ENCODE data around the gene ISG20L2. TPM values are rescaled to one million over a fixed set of nuclear protein-coding genes. Genes with fewer than 3 reads are reported as not detected.

Gene ISG20L2
- total RNA-seq, 1 donor from 2014 or later = 36.9 TPM

DNA sequence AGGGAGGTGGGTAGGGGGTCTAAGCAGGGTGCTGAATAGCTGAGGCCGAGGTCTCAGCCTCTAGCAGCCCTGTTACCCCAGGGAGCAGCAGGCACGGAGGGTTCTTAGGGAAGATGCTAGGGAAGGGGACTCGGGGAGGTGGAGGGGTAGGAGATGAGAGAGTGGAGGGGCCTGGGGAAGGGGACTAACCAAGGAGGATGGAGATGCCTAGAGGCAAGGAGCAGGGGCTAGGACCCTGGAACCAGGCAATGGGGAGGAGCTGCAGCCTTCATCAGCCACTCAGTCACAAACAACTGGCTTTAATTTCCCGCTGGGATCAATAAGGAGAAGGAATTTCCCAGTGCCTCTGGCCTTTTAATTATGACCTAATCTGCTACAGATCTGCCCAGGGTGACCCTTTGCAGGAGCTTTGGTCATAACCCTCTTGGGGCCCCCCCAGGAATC lies 20.3 kb downstream of the ISG20L2 start:
- peak overlapping the region; percentile 85 for H3K27ac Mint-ChIP-seq
- no peak for DNase-seq (ENCODE audit: low spot score, unreplicated experiment)
- no peak overlapping the region for H3K4me3 Mint-ChIP-seq (ENCODE audit: low read depth)
- peaks cover 30% of the 10 kb centered on the region for H3K4me1 Mint-ChIP-seq (ENCODE audit: low read depth)
- H3K27me3 Mint-ChIP-seq = peaks cover 10% of the 10 kb centered on the region
- no peaks in the 10 kb centered on the region for H3K36me3 Mint-ChIP-seq (ENCODE audit: insufficient read depth)
- TF ChIP-seq, protein P1, sequence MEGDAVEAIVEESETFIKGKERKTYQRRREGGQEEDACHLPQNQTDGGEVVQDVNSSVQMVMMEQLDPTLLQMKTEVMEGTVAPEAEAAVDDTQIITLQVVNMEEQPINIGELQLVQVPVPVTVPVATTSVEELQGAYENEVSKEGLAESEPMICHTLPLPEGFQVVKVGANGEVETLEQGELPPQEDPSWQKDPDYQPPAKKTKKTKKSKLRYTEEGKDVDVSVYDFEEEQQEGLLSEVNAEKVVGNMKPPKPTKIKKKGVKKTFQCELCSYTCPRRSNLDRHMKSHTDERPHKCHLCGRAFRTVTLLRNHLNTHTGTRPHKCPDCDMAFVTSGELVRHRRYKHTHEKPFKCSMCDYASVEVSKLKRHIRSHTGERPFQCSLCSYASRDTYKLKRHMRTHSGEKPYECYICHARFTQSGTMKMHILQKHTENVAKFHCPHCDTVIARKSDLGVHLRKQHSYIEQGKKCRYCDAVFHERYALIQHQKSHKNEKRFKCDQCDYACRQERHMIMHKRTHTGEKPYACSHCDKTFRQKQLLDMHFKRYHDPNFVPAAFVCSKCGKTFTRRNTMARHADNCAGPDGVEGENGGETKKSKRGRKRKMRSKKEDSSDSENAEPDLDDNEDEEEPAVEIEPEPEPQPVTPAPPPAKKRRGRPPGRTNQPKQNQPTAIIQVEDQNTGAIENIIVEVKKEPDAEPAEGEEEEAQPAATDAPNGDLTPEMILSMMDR (IDR thresholded peaks at IDR 0.05; ENCODE audit: unreplicated experiment) = no peak
- no peaks in the 10 kb centered on the region for H3K9me3 Mint-ChIP-seq (ENCODE audit: low read depth)

DNA sequence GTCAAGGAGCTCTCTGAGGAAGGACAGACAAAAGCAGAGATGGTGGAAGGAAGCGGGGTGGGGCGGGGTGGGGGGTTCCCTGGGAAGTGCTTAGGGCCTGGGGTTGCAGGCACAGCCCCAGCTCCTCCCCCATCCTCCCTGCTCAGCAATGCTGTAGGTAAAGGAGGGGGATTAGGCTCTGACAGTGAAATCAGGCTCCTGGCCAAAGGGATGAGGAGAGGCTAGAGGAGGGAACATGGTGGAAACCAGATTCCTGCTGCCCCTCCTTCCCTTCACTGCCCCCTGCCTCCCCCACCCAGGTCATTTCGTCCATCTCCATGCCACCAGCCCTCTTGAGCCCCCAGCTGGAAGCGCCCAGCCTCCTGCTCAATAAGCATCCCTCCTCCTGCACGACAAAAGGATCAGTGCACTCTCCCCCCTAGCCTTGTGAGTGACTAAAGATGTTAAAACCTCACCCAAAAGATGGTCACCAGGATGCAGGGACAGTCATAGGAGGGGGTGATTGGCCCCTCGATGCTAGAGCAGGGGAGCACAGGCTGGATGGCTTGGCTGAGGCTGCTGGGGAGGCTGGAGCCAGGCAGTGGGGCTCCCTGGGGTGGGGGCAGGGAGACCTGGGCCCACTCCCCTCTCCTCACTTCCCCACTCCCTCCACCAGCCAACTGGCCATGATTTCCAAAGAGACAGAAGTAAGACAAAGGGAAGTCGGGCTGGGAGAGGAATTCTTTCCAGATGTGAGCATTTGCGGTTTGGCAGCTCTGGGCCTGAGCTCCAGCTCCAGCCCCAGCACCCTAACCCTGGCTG lies 20.9 kb downstream of the ISG20L2 start:
- TF ChIP-seq, protein P1 (IDR thresholded peaks at IDR 0.05; ENCODE audit: unreplicated experiment) = no peak
- H3K27me3 Mint-ChIP-seq = peaks cover 10% of the 10 kb centered on the region
- no peak for DNase-seq (ENCODE audit: low spot score, unreplicated experiment)
- peak overlapping the region; percentile 85 for H3K27ac Mint-ChIP-seq
- H3K9me3 Mint-ChIP-seq (ENCODE audit: low read depth) = no peaks in the 10 kb centered on the region
- H3K4me3 Mint-ChIP-seq (ENCODE audit: low read depth) = peak overlapping the region; percentile 79
- H3K4me1 Mint-ChIP-seq (ENCODE audit: low read depth) = peaks cover 33% of the 10 kb centered on the region
- H3K36me3 Mint-ChIP-seq (ENCODE audit: insufficient read depth) = no peaks in the 10 kb centered on the region

DNA sequence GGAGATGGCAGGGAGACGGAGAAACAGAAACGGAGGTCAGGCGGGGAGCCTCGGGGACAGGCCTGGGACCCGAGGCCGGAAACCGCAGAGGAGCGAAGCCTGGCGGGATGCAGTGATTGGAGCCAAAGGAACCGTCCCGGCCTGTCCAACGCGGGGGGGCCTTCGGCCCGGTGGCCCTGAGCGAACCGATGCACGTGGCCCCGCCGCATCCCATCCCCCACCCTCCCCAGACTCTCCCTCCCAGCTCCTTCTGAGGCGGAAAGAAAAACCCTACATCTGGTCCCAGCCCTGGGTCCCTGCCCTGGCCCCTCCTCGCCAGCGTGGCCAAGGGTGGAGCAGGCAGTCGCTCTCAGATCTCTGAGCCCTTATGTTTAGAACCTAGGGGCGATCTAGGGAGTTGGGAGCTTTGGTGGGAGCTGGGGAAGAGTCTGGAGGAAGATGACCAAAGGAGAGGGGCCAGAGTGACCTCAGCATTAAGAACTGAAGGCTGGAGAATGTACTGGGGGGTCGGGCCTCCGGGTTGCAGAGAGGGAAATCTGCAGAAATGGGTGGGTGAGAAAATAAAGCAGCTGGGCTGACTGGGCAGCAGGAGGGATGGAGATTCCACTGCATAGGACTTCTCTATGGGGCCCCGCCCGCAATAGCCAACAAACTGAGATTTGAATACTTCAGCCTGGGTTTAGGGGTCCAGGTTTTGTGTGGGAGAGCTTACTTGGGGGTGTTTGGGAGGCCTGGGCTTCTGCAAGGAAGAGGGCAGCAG lies 21.7 kb downstream of the ISG20L2 start:
- no peaks in the 10 kb centered on the region for H3K36me3 Mint-ChIP-seq (ENCODE audit: insufficient read depth)
- TF ChIP-seq, protein P1 (IDR thresholded peaks at IDR 0.05; ENCODE audit: unreplicated experiment) = no peak
- peaks cover 33% of the 10 kb centered on the region for H3K4me1 Mint-ChIP-seq (ENCODE audit: low read depth)
- peaks cover 10% of the 10 kb centered on the region for H3K27me3 Mint-ChIP-seq
- DNase-seq (ENCODE audit: low spot score, unreplicated experiment) = no peak
- H3K4me3 Mint-ChIP-seq (ENCODE audit: low read depth) = peak overlapping the region; percentile 79
- peak overlapping the region; percentile 90 for H3K27ac Mint-ChIP-seq
- H3K9me3 Mint-ChIP-seq (ENCODE audit: low read depth) = no peaks in the 10 kb centered on the region

DNA sequence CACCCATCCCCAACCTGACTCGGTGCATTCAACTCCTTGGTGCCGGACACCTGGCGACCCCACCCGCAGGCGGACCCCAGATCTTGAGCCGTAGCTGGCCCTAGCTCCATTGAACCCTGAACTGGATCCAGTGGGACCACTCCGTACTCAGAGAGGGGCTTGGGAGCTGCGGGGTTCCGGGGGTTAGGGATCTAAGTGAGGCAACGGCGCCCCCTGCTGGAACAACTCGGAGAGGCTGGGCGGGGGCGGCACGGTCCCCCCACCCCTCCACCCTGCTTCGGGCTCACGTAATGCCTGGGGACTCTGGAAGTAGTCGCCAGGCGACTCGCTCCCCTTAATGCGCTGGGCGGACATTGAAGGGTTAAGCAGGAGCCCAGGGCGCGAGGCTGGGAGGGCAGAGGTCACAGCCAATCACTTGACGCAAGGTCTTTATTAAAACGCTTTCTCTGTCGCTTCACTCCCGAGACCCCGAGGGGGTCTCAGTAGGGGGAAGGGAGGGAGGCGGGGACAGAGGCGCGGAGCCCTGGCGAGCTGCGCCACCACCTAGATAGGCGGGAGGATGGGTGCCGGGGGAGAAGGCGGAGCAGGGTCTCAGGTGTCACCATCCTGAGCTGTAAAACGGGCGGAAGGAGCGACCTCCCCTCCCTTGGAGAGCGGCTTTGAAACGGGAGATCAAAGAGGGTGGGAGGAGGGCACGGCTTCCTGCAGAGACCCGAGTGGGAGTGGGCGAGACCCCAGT lies 22.5 kb downstream of the ISG20L2 start:
- Mint-ChIP-seq H3K9me3 (ENCODE audit: low read depth) (no peaks in the 10 kb centered on the region), H3K4me1 (ENCODE audit: low read depth) (peaks cover 35% of the 10 kb centered on the region), H3K27me3 (peaks cover 10% of the 10 kb centered on the region), H3K4me3 (ENCODE audit: low read depth) (peak overlapping the region; percentile 79), H3K27ac (peak overlapping the region; percentile 90), H3K36me3 (ENCODE audit: insufficient read depth) (no peaks in the 10 kb centered on the region)
- TF ChIP-seq, protein P1 (IDR thresholded peaks at IDR 0.05; ENCODE audit: unreplicated experiment) = peak; percentile 91
- DNase-seq (ENCODE audit: low spot score, unreplicated experiment) = peak; percentile 77
